Coronary artery (tissue), 2 donors: ENCODE results near the gene PLEKHA7.

Experiments used
- DNase-seq: peaks from one replicate; pipeline ENCODE4 v3.0.0-alpha.2; 2017; ENCODE audit warnings: low spot score
- H3K27ac ChIP-seq, 2 donors: fragments of 200-600 bp; sonication (generic); one replicate each; pipeline ENCODE4 v1.5.1; 2016 to 2019
- H3K4me3 ChIP-seq: fragments of 200-600 bp; sonication (generic); 2 replicates; pipeline ENCODE4 v1.5.1; 2016; ENCODE audit warnings: mild to moderate bottlenecking, moderate library complexity
- TF ChIP-seq, protein P1 (sequence below): fragments of 200-600 bp; sonication (generic); IDR thresholded peaks from one replicate; pipeline ENCODE4 v1.5.1; 2019; ENCODE audit warnings: antibody characterized with exemption

Gene PLEKHA7

GRCh38 chr11:16820324-16821092 lies 193.7 kb downstream of the PLEKHA7 start:
- Histone ChIP-seq H3K27ac (no peak overlapping the region), H3K4me3 (no peak overlapping the region)
- peak; percentile 80 for DNase-seq
- TF ChIP-seq, protein P1, sequence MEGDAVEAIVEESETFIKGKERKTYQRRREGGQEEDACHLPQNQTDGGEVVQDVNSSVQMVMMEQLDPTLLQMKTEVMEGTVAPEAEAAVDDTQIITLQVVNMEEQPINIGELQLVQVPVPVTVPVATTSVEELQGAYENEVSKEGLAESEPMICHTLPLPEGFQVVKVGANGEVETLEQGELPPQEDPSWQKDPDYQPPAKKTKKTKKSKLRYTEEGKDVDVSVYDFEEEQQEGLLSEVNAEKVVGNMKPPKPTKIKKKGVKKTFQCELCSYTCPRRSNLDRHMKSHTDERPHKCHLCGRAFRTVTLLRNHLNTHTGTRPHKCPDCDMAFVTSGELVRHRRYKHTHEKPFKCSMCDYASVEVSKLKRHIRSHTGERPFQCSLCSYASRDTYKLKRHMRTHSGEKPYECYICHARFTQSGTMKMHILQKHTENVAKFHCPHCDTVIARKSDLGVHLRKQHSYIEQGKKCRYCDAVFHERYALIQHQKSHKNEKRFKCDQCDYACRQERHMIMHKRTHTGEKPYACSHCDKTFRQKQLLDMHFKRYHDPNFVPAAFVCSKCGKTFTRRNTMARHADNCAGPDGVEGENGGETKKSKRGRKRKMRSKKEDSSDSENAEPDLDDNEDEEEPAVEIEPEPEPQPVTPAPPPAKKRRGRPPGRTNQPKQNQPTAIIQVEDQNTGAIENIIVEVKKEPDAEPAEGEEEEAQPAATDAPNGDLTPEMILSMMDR, result peak; percentile 76

DNA sequence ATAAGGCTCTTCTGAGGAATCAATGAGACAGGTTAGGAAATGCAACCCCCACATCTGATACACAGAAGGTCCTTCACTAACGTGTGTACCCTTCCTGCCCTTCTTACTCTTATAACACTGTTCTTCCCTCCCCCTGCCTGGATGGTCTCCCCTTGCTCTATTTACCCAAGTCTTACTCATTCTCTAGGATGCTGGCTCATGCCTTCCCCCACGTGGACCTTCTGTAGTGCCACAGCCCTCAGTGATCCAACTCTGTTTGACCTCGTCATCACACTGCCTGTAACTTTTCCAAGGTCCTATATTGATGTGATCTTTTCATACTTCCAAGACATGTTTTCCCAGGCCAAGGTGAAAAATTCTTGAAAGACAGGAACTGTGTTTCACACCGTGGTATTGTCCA lies 195.9 kb downstream of the PLEKHA7 start:
- H3K27ac ChIP-seq, result no peak overlapping the region
- DNase-seq, result no peak

DNA sequence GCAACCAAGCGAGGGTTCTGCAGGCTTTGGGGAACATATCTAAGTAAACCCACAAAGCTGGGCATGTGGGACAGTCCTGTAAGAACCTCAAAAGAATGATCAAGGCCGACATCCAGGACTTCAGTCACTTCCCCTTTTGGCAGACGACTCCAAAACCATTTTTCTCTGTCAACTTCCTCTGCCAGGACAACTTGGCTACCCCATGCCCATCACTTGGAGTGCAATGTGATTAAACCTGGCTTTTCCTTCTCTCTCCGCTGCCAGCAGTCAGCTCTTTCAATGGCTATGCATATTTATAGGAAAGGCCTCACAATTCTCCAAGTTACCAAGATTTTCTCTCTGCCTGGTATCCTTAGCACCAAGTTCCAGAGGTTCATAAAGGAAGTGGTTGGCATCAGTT lies 196.9 kb downstream of the PLEKHA7 start:
- TF ChIP-seq, protein P1, result no peak
- H3K27ac ChIP-seq, result peak overlapping the region in 1 of 2 donors; percentile 32
- DNase-seq, result no peak

More for the DNA sequence above, 195.9 kb downstream of the PLEKHA7 start:
- H3K4me3 ChIP-seq, result no peak overlapping the region
- TF ChIP-seq, protein P1, result no peak

DNA sequence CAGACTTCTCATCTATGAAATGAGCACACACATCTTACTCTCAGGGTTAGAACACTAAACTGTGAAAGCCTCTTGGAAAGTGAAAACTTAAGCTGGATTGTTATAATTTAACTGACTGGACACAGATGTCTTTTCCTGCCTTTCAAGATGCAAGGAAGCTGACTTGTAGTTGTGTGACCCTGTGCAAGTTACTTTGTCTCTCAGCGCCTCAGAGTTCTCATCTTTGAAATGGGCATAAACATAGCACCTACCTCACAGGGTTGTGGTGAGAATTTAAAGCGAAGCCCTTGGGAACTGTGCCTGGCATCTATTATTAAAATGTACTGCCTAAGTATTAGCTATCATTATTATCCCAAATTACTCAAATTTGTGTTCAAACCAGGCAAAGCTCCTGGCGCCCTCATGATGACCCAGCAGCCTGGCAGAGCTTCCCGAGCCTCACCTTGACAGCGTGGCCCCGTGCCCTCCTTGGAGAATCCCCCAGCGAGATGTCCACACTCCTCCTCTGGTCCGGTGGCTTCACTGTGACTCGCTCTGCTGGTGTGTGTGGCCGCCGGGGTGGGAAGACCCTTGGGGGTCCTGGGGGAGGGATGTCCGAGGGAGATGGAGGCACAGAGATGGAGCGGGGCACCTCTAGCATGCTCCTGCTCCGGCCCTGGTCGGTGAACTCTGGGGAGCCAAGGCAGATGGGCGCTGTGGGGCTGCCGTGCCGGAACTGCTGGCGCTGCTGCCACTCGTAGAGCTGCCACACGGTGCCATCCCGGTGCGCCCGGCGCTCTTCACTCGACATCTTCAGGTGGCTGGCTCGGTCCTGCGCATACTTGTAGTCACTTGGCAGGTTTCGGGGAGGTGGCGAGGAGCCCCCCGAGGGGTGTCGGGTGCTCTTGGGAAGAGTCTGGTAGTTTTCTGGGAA lies 197.6 kb downstream of the PLEKHA7 start:
- H3K27ac ChIP-seq, result peak overlapping the region in 1 of 2 donors; percentile 32
- TF ChIP-seq, protein P1, result no peak
- no peak overlapping the region for H3K4me3 ChIP-seq
- no peak for DNase-seq

More for the DNA sequence above, 196.9 kb downstream of the PLEKHA7 start:
- no peak overlapping the region for H3K4me3 ChIP-seq

DNA sequence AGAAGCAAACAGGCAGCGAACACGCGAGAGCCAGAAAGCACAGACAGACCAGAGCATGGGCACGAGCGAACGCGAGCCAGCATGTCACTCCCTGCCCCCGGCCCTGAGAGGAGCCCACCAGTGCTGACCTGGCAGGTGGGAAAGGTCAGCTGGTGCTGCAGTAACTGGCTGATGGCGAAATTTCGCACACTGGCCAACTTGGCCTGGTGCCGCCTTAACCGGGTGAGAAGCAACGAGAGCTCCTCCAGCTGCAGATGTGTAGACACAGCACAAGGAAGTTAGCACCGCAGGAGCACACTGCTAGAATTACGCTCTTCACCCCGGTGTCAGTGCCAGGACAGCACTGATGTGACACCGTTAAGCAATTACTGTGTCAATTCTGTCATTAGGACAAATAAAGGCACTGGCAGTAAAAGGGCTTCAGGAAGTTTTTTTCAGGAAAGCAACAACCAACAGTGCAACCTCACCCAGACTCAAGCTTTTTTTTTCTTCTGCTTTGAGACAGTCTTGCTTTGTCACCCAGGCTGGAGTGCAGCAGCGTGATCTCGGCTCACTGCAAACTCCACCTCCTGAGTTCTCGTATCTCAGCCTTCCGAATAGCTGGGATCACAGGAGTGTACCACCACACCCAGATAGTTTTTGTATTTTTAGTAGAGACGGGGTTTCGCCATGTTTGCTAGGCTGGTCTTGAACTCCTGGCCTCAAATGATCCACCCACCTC lies 199.0 kb downstream of the PLEKHA7 start:
- H3K27ac ChIP-seq, result peak overlapping the region in 1 of 2 donors; percentile 69
- TF ChIP-seq, protein P1, result no peak
- no peak overlapping the region for H3K4me3 ChIP-seq
- peak; percentile 82 for DNase-seq

GRCh38 chr11:16814410-16815046 lies 199.7 kb downstream of the PLEKHA7 start:
- DNase-seq, result no peak
- Histone ChIP-seq H3K4me3 (no peak overlapping the region), H3K27ac (peak overlapping the region in 1 of 2 donors; percentile 69)
- TF ChIP-seq, protein P1, result no peak
